Trophoblast cell (in vitro differentiated cells and primary cell): Measurements from ENCODE around the gene DOCK8.

Experiments
- DNase-seq, 2 donors: peaks; one replicate each; pipeline ENCODE4 v3.0.0-alpha.2; 2016
- H2AFZ ChIP-seq: 2 replicates; pipeline ENCODE4 v1.6.1; 2013; ENCODE audit warnings: low read length, moderate library complexity, mild to moderate bottlenecking; ENCODE audit not compliant: insufficient read depth, poor library complexity
- H2AK5ac ChIP-seq: 2 replicates; pipeline ENCODE4 v1.6.1; 2013; ENCODE audit warnings: mild to moderate bottlenecking, low read length
- H2BK120ac ChIP-seq: 2 replicates; pipeline ENCODE4 v1.6.1; 2013; ENCODE audit warnings: low read length, mild to moderate bottlenecking, moderate library complexity; ENCODE audit not compliant: insufficient read depth, poor library complexity
- H2BK12ac ChIP-seq: 2 replicates; pipeline ENCODE4 v1.6.1; 2013; ENCODE audit warnings: mild to moderate bottlenecking, low read length, moderate library complexity
- H2BK5ac ChIP-seq: 2 replicates; pipeline ENCODE4 v1.6.1; 2013; ENCODE audit warnings: low read length, low read depth, moderate library complexity, mild to moderate bottlenecking; ENCODE audit not compliant: poor library complexity
- H3K14ac ChIP-seq: 2 replicates; pipeline ENCODE4 v1.6.1; 2013; ENCODE audit warnings: mild to moderate bottlenecking, low read length
- H3K18ac ChIP-seq: 2 replicates; pipeline ENCODE4 v1.6.1; 2013; ENCODE audit warnings: mild to moderate bottlenecking, low read length
- H3K23ac ChIP-seq: 2 replicates; pipeline ENCODE4 v1.6.1; 2013; ENCODE audit warnings: low read length
- H3K27ac ChIP-seq: 2 replicates; pipeline ENCODE4 v1.5.1; 2013; ENCODE audit warnings: low read depth, mild to moderate bottlenecking, inconsistent platforms, low read length, moderate library complexity
- H3K27me3 ChIP-seq: 2 replicates; pipeline ENCODE4 v1.6.1; 2013; ENCODE audit warnings: inconsistent platforms, mild to moderate bottlenecking, low read length, moderate library complexity; ENCODE audit not compliant: insufficient read depth
- H3K36me3 ChIP-seq, 2 experiments: 1 replicate in 1 of 2; 2 replicates in 1 of 2; pipeline ENCODE4 v1.6.1; 2013; ENCODE audit warnings: low read length in 2 of 2, mild to moderate bottlenecking in 2 of 2, moderate library complexity in 1 of 2; ENCODE audit not compliant: insufficient read depth in 2 of 2, control insufficient read depth in 1 of 2
- H3K4ac ChIP-seq: 2 replicates; pipeline ENCODE4 v1.6.1; 2013; ENCODE audit warnings: low read depth, mild to moderate bottlenecking, low read length, moderate library complexity
- H3K4me1 ChIP-seq, 2 experiments: 1 replicate in 1 of 2; 2 replicates in 1 of 2; pipeline ENCODE4 v1.6.1; 2013; ENCODE audit warnings: low read length in 2 of 2, mild to moderate bottlenecking in 2 of 2, moderate library complexity in 1 of 2; ENCODE audit not compliant: insufficient read depth in 2 of 2, control insufficient read depth in 1 of 2
- H3K4me2 ChIP-seq: 2 replicates; pipeline ENCODE4 v1.6.1; 2013; ENCODE audit warnings: inconsistent platforms, mild to moderate bottlenecking, low read length, moderate library complexity
- H3K4me3 ChIP-seq: 2 replicates; pipeline ENCODE4 v1.5.1; 2013; ENCODE audit warnings: mild to moderate bottlenecking, low read depth, low read length, inconsistent platforms
- H3K79me1 ChIP-seq: one replicate; pipeline ENCODE4 v1.6.1; 2013; ENCODE audit warnings: low read length
- H3K79me2 ChIP-seq: 2 replicates; pipeline ENCODE4 v1.6.1; 2013; ENCODE audit warnings: low read length, mild to moderate bottlenecking; ENCODE audit not compliant: control insufficient read depth, insufficient read depth, poor library complexity
- H3K9ac ChIP-seq: 2 replicates; pipeline ENCODE4 v1.6.1; 2013; ENCODE audit warnings: mild to moderate bottlenecking, low read length
- H3K9me3 ChIP-seq: 2 replicates; pipeline ENCODE4 v1.6.1; 2013; ENCODE audit warnings: low read depth, mild to moderate bottlenecking, control low read depth, inconsistent platforms, low read length; ENCODE audit not compliant: insufficient read depth
- H4K12ac ChIP-seq: 2 replicates; pipeline ENCODE4 v1.6.1; 2013; ENCODE audit warnings: low read depth, mild to moderate bottlenecking, low read length, moderate library complexity
- H4K8ac ChIP-seq: 2 replicates; pipeline ENCODE4 v1.6.1; 2013; ENCODE audit warnings: low read depth, mild to moderate bottlenecking, low read length, moderate library complexity
- H4K91ac ChIP-seq: one replicate; pipeline ENCODE4 v1.6.1; 2013; ENCODE audit warnings: low read depth, mild to moderate bottlenecking, low read length, moderate library complexity
- WGBS: extraction: QIAGEN DNeasy Blood & Tissue Kit; methylation state at CpG from one replicate; pipeline ENCODE4 v1.1.7; 2013; ENCODE audit warnings: missing lambda C conversion rate; ENCODE audit not compliant: insufficient read length, insufficient coverage; ENCODE audit errors: extremely low coverage; 5-methylcytosine and 5-hydroxymethylcytosine counted together

Gene DOCK8

GRCh38 chr9:304106-304505 lies 89.4 kb downstream of the DOCK8 start:
- Histone ChIP-seq H3K9me3 (no peaks in the 10 kb centered on the region), H3K79me1 (no peaks in the 10 kb centered on the region), H3K4me1 (peaks cover 2 to 4% of the 10 kb centered on the region in 2 experiments), H3K27me3 (no peaks in the 10 kb centered on the region), H2BK12ac (no peak overlapping the region), H3K36me3 (no peaks in the 10 kb centered on the region), H3K14ac (no peak overlapping the region), H3K4ac (no peak overlapping the region), H4K91ac (no peak overlapping the region), H2BK120ac (no peak overlapping the region), H3K27ac (no peak overlapping the region), H2BK5ac (peak overlapping the region; percentile 13), H3K9ac (no peak overlapping the region), H2AK5ac (no peak overlapping the region), H3K79me2 (no peaks in the 10 kb centered on the region), H3K4me3 (no peak overlapping the region), H4K12ac (no peak overlapping the region), H3K23ac (no peak overlapping the region), H3K4me2 (peak overlapping the region; percentile 63), H3K18ac (no peak overlapping the region), H2AFZ (no peak overlapping the region), H4K8ac (peak overlapping the region; percentile 47)
- DNase-seq: peak; percentile 52 to 77
- WGBS: no CpG with 5 or more reads among the region's 4 CpGs

GRCh38 chr9:304519-305185 lies 90.0 kb downstream of the DOCK8 start:
- H2BK5ac ChIP-seq: no peak overlapping the region
- H3K23ac ChIP-seq: no peak overlapping the region
- no peak overlapping the region for H4K12ac ChIP-seq
- no peak overlapping the region for H4K91ac ChIP-seq
- no peak overlapping the region for H3K18ac ChIP-seq
- no peak overlapping the region for H2BK12ac ChIP-seq
- H3K9me3 ChIP-seq: no peaks in the 10 kb centered on the region
- peak overlapping the region; percentile 63 for H3K4me2 ChIP-seq
- H3K9ac ChIP-seq: no peak overlapping the region
- H4K8ac ChIP-seq: no peak overlapping the region
- no peak overlapping the region for H3K4ac ChIP-seq
- DNase-seq: peak; percentile 83 to 90
- H2AFZ ChIP-seq: no peak overlapping the region
- no peak overlapping the region for H3K27ac ChIP-seq
- peaks cover 2 to 4% of the 10 kb centered on the region in 2 experiments for H3K4me1 ChIP-seq
- no peaks in the 10 kb centered on the region for H3K36me3 ChIP-seq
- no peaks in the 10 kb centered on the region for H3K79me1 ChIP-seq
- H3K4me3 ChIP-seq: no peak overlapping the region
- no peaks in the 10 kb centered on the region for H3K79me2 ChIP-seq
- H2BK120ac ChIP-seq: no peak overlapping the region
- no peak overlapping the region for H2AK5ac ChIP-seq
- no CpG with 5 or more reads among the region's 10 CpGs for WGBS
- H3K27me3 ChIP-seq: no peaks in the 10 kb centered on the region
- no peak overlapping the region for H3K14ac ChIP-seq

DNA sequence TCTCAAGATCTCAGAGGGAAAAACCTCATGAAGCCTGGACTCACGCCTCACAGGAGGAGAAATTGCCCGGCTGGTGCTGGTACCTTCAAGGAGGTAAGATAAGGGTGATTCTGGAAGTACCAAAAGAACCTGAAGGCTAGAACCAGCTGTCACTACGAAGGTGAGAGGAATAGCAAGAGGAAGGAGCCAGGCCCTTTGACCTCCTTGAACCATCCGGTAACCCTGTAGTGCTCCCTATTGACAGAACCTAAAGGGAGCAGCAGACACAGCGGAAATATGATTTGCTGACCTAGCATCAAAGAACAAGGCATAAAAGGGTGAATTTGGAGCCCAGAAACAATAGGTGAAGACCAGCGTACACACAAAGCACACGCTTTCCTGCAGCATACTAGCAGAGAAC lies 92.2 kb downstream of the DOCK8 start:
- no peak overlapping the region for H3K9ac ChIP-seq
- H3K27ac ChIP-seq: no peak overlapping the region
- no peak overlapping the region for H2AFZ ChIP-seq
- no peak overlapping the region for H2BK12ac ChIP-seq
- H2AK5ac ChIP-seq: no peak overlapping the region
- no peak overlapping the region for H3K14ac ChIP-seq
- no peaks in the 10 kb centered on the region for H3K9me3 ChIP-seq
- no peak overlapping the region for H3K23ac ChIP-seq
- no peak overlapping the region for H3K4me2 ChIP-seq
- H3K79me1 ChIP-seq: no peaks in the 10 kb centered on the region
- no peak overlapping the region for H4K8ac ChIP-seq
- H3K4ac ChIP-seq: no peak overlapping the region
- H3K36me3 ChIP-seq: no peaks in the 10 kb centered on the region
- H3K79me2 ChIP-seq: no peaks in the 10 kb centered on the region
- WGBS: no CpG with 5 or more reads among the region's 7 CpGs
- no peak overlapping the region for H2BK5ac ChIP-seq
- H4K12ac ChIP-seq: no peak overlapping the region
- no peaks in the 10 kb centered on the region for H3K27me3 ChIP-seq
- no peak overlapping the region for H3K4me3 ChIP-seq
- no peak overlapping the region for H3K18ac ChIP-seq
- peaks cover 2 to 4% of the 10 kb centered on the region in 2 experiments for H3K4me1 ChIP-seq
- no peak overlapping the region for H4K91ac ChIP-seq
- peak; percentile 79 to 89 for DNase-seq
- H2BK120ac ChIP-seq: no peak overlapping the region

DNA sequence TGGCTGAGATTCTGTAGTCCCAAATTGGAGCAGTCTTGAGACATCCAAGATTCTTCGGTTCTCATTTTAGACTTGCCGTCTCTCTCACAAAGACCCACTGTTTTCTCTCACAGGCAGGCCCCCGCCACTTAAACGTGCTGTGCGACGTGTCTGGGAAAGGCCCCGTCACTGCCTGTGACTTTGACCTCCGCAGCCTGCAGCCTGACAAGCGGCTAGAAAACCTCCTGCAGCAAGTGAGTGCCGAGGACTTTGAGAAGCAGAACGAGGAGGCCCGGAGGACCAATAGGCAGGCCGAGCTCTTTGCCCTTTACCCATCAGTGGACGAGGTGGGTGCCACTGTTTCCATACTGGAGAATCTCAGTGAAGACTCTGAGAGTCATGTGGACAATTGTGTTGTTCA lies 97.2 kb downstream of the DOCK8 start:
- no peak overlapping the region for H3K4me2 ChIP-seq
- no peak for DNase-seq
- no peaks in the 10 kb centered on the region for H3K79me1 ChIP-seq
- no peak overlapping the region for H2BK12ac ChIP-seq
- H3K18ac ChIP-seq: no peak overlapping the region
- no peak overlapping the region for H3K23ac ChIP-seq
- H2BK120ac ChIP-seq: no peak overlapping the region
- no peak overlapping the region for H2AFZ ChIP-seq
- H3K79me2 ChIP-seq: no peaks in the 10 kb centered on the region
- no peak overlapping the region for H4K8ac ChIP-seq
- no peak overlapping the region for H2BK5ac ChIP-seq
- H3K27me3 ChIP-seq: no peaks in the 10 kb centered on the region
- H3K36me3 ChIP-seq: no peaks in the 10 kb centered on the region
- no peak overlapping the region for H4K12ac ChIP-seq
- no peak overlapping the region for H3K14ac ChIP-seq
- H3K27ac ChIP-seq: no peak overlapping the region
- no peak overlapping the region for H2AK5ac ChIP-seq
- H3K9ac ChIP-seq: no peak overlapping the region
- no CpG with 5 or more reads among the region's 14 CpGs for WGBS
- no peak overlapping the region for H3K4ac ChIP-seq
- H3K9me3 ChIP-seq: no peaks in the 10 kb centered on the region
- H4K91ac ChIP-seq: no peak overlapping the region
- H3K4me1 ChIP-seq: no peaks in the 10 kb centered on the region
- no peak overlapping the region for H3K4me3 ChIP-seq
